GM18505 (cell line): ENCODE results near the gene UTP3.
"Not testable (repeated sequence)": the region's sequence is repeated elsewhere in the genome, so short reads cannot be mapped to it uniquely, and the experiment has no call there.

ENCODE experiments used
- ATAC-seq: cut with Tn5 transposase; IDR thresholded peaks from one replicate; pipeline ENCODE4 v1.9.1; 2021; ENCODE audit not compliant: unreplicated experiment
- POLR2A ChIP-seq: IDR thresholded peaks from 4 replicates; pipeline ENCODE4 v1.6.1; 2011; ENCODE audit warnings: borderline replicate concordance; ENCODE audit not compliant: insufficient read depth, insufficient read length; ENCODE audit errors: extremely low read depth

UTP3 gene

GRCh38 chr4:70671091-70671490, 17.2 kb upstream of the UTP3 start:
- no peak for ATAC-seq

DNA sequence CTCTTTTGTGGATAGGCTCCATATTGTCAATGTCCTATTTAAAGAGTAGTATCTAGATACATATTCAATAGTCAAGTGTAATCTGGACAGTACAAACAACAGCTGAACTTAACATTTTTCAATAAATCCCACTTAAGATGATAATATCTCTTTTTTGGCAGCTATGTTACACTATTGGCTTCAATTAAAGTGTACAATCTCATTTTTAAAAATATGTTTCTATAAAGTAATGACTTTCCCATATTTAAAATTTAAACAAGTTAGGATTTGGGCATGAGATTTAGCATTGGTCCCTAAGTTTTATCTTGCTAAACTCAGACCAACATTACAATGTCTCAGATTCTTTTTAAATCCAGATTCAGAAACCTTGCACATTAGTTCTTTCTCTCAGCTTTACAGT, 14.1 kb upstream of the UTP3 start:
- no peak for ATAC-seq
- TF ChIP-seq POLR2A: no peak

More at GRCh38 chr4:70671091-70671490, 17.2 kb upstream of the UTP3 start:
- no peak for TF ChIP-seq POLR2A

- ATAC-seq: no peak
- no peak for TF ChIP-seq POLR2A
Measured at GRCh38 chr4:70674731-70675130, 13.6 kb upstream of the UTP3 start.

DNA sequence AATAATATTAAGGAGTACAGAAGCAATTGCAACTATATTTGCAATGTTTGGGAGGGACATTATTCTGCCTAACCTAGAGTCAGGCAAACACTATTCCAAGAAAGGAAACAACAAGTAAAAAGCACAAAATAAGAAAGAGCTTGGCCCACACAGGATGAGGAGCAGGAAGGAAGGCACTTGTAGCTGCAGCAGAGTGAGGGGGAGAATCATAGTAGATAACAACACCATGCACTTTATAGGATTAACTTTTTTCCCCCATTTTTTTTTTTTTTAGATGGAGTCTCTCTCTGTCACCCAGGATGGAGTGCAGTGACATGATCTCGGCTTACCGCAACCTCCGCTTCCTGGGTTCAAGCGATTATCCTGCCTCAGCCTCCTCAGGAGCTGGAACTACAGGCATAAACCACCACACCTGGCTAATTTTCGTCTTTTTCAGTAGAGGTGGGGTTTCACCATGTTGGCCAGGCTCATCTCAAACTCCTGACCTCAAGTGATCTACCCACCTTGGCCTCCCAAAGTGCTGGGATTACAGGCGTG, 11.7 kb upstream of the UTP3 start:
- TF ChIP-seq POLR2A: no peak
- ATAC-seq: no peak

DNA sequence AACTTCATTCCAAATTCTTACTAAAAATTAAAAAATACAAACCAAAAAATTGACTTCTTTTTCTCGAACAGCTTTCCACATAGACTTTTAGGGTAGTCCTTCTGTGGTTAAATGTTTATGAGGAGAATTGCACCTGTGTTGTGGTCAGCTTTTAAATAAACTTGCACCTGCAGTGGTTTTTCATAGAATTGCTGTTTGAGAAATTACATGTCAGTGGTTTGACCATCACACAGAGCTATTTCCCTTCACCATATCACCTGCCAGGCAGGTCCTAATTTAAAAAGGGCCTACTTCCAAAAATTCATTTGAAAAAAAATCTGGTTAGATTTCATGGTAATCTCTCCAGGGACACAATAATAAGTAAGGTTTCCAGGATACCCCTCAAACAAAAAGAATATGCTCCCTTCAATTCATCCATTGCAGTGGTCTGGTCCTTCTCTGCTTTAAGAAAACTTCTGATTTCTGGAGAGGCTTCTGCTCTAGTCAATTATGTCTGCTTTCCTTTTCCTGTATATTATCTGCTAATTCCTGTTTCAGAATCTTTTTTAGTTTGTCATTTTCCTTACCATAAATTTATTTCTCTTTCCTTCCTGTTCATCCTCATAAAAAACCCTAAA, 9.8 kb upstream of the UTP3 start:
- no peak for TF ChIP-seq POLR2A
- ATAC-seq: peak; percentile 75

DNA sequence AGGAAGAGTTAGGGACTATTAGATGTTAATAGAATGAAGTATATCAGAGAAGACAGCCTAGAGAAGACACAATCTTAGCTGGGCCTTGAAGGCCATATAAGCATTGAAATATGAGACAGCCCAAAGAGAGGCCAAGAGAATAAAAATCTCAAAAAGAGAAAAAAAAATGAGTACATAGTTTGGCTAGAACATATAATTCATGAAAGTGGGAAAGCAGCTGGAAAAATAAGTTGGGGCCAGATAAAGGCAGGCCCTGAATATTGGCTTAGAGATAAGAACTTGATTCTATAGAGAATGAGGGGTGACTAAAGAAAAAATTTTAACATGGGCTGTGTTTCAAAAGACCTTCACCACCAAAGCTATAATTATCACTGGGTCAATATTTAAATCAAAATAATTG, 7.4 kb upstream of the UTP3 start:
- TF ChIP-seq POLR2A: no peak
- no peak for ATAC-seq

GRCh38 chr4:70681704-70682103, 6.6 kb upstream of the UTP3 start:
- no peak for ATAC-seq
- no peak for TF ChIP-seq POLR2A

- ATAC-seq: not testable (repeated sequence)
Measured at GRCh38 chr4:70682142-70682541, 6.2 kb upstream of the UTP3 start.

- ATAC-seq: no peak
- TF ChIP-seq POLR2A: no peak
Measured at GRCh38 chr4:70687392-70687791, 940 bp upstream of the UTP3 start.

DNA sequence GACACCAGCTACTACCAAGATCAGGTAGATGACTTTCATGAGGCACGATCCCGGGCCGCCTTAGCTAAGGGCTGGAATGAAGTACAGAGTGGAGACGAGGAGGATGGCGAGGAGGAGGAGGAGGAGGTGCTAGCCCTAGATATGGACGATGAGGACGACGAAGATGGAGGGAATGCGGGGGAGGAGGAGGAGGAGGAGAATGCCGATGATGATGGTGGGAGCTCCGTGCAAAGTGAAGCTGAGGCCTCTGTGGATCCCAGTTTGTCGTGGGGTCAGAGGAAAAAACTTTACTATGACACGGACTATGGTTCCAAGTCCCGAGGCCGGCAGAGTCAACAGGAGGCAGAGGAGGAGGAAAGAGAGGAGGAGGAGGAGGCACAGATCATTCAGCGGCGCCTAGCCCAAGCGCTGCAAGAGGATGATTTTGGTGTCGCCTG, 481 bp downstream of the UTP3 start:
- no peak for TF ChIP-seq POLR2A
- ATAC-seq: no peak

GRCh38 chr4:70691661-70692060, 3.3 kb downstream of the UTP3 start:
- no peak for ATAC-seq
- TF ChIP-seq POLR2A: no peak

GRCh38 chr4:70694633-70695032, 6.3 kb downstream of the UTP3 start:
- ATAC-seq: not testable (repeated sequence)

- ATAC-seq: not testable (repeated sequence)
Measured at GRCh38 chr4:70698435-70698834, 10.1 kb downstream of the UTP3 start.

GRCh38 chr4:70700712-70701111, 12.4 kb downstream of the UTP3 start:
- no peak for ATAC-seq
- TF ChIP-seq POLR2A: no peak

- ATAC-seq: no peak
- no peak for TF ChIP-seq POLR2A
Measured at GRCh38 chr4:70701271-70701670, 12.9 kb downstream of the UTP3 start.

DNA sequence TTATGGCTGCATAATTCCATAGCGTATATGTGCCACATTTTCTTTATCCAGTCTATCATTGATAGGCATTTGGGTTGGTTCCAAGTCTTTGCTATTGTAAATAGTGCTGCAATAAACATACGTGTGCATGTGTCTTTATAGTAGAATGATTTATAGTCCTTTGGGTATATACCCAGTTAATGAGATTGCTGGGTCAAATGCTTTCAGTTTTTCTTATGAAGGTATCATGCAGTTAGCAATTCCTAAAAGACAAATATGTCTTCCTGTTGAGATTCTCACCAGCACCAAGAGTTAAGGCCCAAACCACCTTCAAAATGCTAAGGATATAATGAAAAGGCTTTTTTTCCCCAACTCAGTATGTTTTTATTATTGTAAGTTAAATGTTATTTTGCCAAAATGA, 14.3 kb downstream of the UTP3 start:
- ATAC-seq: not testable (repeated sequence)
